ENCODE data around the gene NDUFA11. TPM values are rescaled to one million over a fixed set of nuclear protein-coding genes. Genes with fewer than 3 reads are reported as not detected.

Gene NDUFA11
- total RNA-seq, 2 donors from 2014 or later, result 242 to 269 TPM

GRCh38 chr19:5891938-5892771 lies 11.4 kb downstream of the NDUFA11 start:
- Mint-ChIP-seq H3K9me3 (no peaks in the 10 kb centered on the region), H3K27me3 (ENCODE audit: insufficient read depth) (peaks cover 2% of the 10 kb centered on the region), H3K4me1 (peaks cover 3% of the 10 kb centered on the region), H3K27ac (no peak overlapping the region), H3K36me3 (ENCODE audit: low read depth) (peaks cover 3% of the 10 kb centered on the region), H3K4me3 (no peak overlapping the region)
- H3K9ac ChIP-seq (ENCODE audit: extremely low read depth, low read length, poor library complexity, severe bottlenecking), result no peak overlapping the region
- no peaks in the 10 kb centered on the region for H3K9me3 ChIP-seq (ENCODE audit: control insufficient read depth, low read length)
- peak; percentile 81 for DNase-seq
- TF ChIP-seq, protein P1, sequence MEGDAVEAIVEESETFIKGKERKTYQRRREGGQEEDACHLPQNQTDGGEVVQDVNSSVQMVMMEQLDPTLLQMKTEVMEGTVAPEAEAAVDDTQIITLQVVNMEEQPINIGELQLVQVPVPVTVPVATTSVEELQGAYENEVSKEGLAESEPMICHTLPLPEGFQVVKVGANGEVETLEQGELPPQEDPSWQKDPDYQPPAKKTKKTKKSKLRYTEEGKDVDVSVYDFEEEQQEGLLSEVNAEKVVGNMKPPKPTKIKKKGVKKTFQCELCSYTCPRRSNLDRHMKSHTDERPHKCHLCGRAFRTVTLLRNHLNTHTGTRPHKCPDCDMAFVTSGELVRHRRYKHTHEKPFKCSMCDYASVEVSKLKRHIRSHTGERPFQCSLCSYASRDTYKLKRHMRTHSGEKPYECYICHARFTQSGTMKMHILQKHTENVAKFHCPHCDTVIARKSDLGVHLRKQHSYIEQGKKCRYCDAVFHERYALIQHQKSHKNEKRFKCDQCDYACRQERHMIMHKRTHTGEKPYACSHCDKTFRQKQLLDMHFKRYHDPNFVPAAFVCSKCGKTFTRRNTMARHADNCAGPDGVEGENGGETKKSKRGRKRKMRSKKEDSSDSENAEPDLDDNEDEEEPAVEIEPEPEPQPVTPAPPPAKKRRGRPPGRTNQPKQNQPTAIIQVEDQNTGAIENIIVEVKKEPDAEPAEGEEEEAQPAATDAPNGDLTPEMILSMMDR (conservative IDR thresholded peaks at IDR 0.05), result peak; percentile 92
- H3K27me3 ChIP-seq (ENCODE audit: control insufficient read depth, insufficient read depth, low read length, poor library complexity, severe bottlenecking), result no peaks in the 10 kb centered on the region
- WGBS, 2 experiments (ENCODE audit: insufficient coverage in 1 of 2, insufficient read length in 1 of 2), result 37 to 57% methylated on average over 15 to 48 of the region's 48 CpGs
- no peaks in the 10 kb centered on the region for H3K4me1 ChIP-seq (ENCODE audit: control insufficient read depth, insufficient read depth, low read length)
- H3K27ac ChIP-seq (ENCODE audit: low read depth, low read length), result no peak overlapping the region
- H3K36me3 ChIP-seq (ENCODE audit: control insufficient read depth, insufficient read depth, low read length), result no peaks in the 10 kb centered on the region
- no peak overlapping the region for H3K4me3 ChIP-seq (ENCODE audit: low read length)

- Histone ChIP-seq H3K4me1 (ENCODE audit: control insufficient read depth, insufficient read depth, low read length) (no peaks in the 10 kb centered on the region), H3K36me3 (ENCODE audit: control insufficient read depth, insufficient read depth, low read length) (no peaks in the 10 kb centered on the region), H3K4me3 (ENCODE audit: low read length) (no peak overlapping the region), H3K9ac (ENCODE audit: extremely low read depth, low read length, poor library complexity, severe bottlenecking) (no peak overlapping the region), H3K9me3 (ENCODE audit: control insufficient read depth, low read length) (no peaks in the 10 kb centered on the region), H3K27ac (ENCODE audit: low read depth, low read length) (no peak overlapping the region), H3K27me3 (ENCODE audit: control insufficient read depth, insufficient read depth, low read length, poor library complexity, severe bottlenecking) (no peaks in the 10 kb centered on the region)
- TF ChIP-seq, protein P1 (conservative IDR thresholded peaks at IDR 0.05), result no peak
- H3K9me3 Mint-ChIP-seq, result no peaks in the 10 kb centered on the region
- peaks cover 3% of the 10 kb centered on the region for H3K36me3 Mint-ChIP-seq (ENCODE audit: low read depth)
- no peak for DNase-seq
- no peak overlapping the region for H3K27ac Mint-ChIP-seq
- peaks cover 2% of the 10 kb centered on the region for H3K27me3 Mint-ChIP-seq (ENCODE audit: insufficient read depth)
- H3K4me1 Mint-ChIP-seq, result peaks cover 3% of the 10 kb centered on the region
- WGBS, 2 experiments (ENCODE audit: insufficient coverage in 1 of 2, insufficient read length in 1 of 2), result 83 to 90% methylated on average over 2 to 4 of the region's 4 CpGs
- H3K4me3 Mint-ChIP-seq, result no peak overlapping the region
Measured at GRCh38 chr19:5891572-5891937, 12.0 kb downstream of the NDUFA11 start.

DNA sequence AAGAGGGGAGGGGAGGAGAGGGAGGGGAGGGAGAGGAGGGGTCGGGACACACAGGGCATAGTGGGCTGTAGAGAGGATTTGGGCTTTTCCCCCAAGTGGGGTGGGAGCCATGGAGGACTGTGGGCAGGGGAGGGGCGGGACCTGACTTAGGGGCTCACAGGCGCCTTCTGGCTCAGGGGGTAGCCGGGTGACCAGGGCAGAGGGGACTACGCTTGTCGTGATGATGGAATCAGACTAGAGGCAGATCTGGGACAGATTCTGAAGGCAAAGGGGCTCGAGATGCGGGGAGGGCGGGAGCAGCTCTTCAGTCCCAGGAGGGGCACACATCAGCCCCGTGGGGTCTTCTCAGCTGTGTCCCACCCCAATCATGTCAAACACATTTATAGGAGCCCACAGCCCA lies 13.5 kb downstream of the NDUFA11 start:
- no peak overlapping the region for H3K27ac ChIP-seq (ENCODE audit: low read depth, low read length)
- no peak overlapping the region for H3K27ac Mint-ChIP-seq
- H3K4me3 ChIP-seq (ENCODE audit: low read length), result no peak overlapping the region
- H3K27me3 ChIP-seq (ENCODE audit: control insufficient read depth, insufficient read depth, low read length, poor library complexity, severe bottlenecking), result no peaks in the 10 kb centered on the region
- peaks cover 3% of the 10 kb centered on the region for H3K4me1 Mint-ChIP-seq
- 75 to 79% methylated on average over 9 to 10 of the region's 10 CpGs for WGBS, 2 experiments (ENCODE audit: insufficient coverage in 1 of 2, insufficient read length in 1 of 2)
- H3K27me3 Mint-ChIP-seq (ENCODE audit: insufficient read depth), result peaks cover 2% of the 10 kb centered on the region
- TF ChIP-seq, protein P1 (conservative IDR thresholded peaks at IDR 0.05), result no peak
- no peaks in the 10 kb centered on the region for H3K9me3 ChIP-seq (ENCODE audit: control insufficient read depth, low read length)
- no peaks in the 10 kb centered on the region for H3K36me3 Mint-ChIP-seq (ENCODE audit: low read depth)
- H3K36me3 ChIP-seq (ENCODE audit: control insufficient read depth, insufficient read depth, low read length), result no peaks in the 10 kb centered on the region
- no peak overlapping the region for H3K4me3 Mint-ChIP-seq
- no peaks in the 10 kb centered on the region for H3K4me1 ChIP-seq (ENCODE audit: control insufficient read depth, insufficient read depth, low read length)
- no peaks in the 10 kb centered on the region for H3K9me3 Mint-ChIP-seq
- H3K9ac ChIP-seq (ENCODE audit: extremely low read depth, low read length, poor library complexity, severe bottlenecking), result no peak overlapping the region
- no peak for DNase-seq
